Hepatocyte (in vitro differentiated cells): Measurements from ENCODE around the gene ANO3. TPM values are rescaled to one million over a fixed set of nuclear protein-coding genes. Genes with fewer than 3 reads are reported as not detected.

Experiments
- DNase-seq: peaks from one replicate; pipeline ENCODE4 v3.0.0-alpha.2; 2016; ENCODE audit warnings: low spot score
- H2AFZ ChIP-seq: fragments of 200-600 bp; sonication (generic); 2 replicates; pipeline ENCODE4 v1.6.0; 2016; ENCODE audit warnings: antibody characterized with exemption, mild to moderate bottlenecking
- H3K27ac ChIP-seq: fragments of 200-600 bp; sonication (generic); 2 replicates; pipeline ENCODE4 v1.5.1; 2016; ENCODE audit warnings: mild to moderate bottlenecking
- H3K27me3 ChIP-seq: fragments of 200-600 bp; sonication (generic); 2 replicates; pipeline ENCODE4 v1.6.1; 2016
- H3K36me3 ChIP-seq: fragments of 200-600 bp; sonication (generic); replicated peaks from 2 replicates; pipeline ENCODE4 v1.5.1; 2016; ENCODE audit warnings: low read depth; ENCODE audit not compliant: insufficient read depth
- H3K4me1 ChIP-seq: fragments of 200-600 bp; sonication (generic); 2 replicates; pipeline ENCODE4 v1.5.1; 2016; ENCODE audit warnings: mild to moderate bottlenecking, moderate library complexity; ENCODE audit not compliant: insufficient read depth
- H3K4me2 ChIP-seq: fragments of 200-600 bp; sonication (generic); 2 replicates; pipeline ENCODE4 v1.6.0; 2016
- H3K4me3 ChIP-seq: fragments of 200-600 bp; sonication (generic); 2 replicates; pipeline ENCODE4 v1.5.1; 2016; ENCODE audit warnings: mild to moderate bottlenecking
- H3K79me2 ChIP-seq: fragments of 200-600 bp; sonication (generic); 2 replicates; pipeline ENCODE4 v1.6.0; 2017; ENCODE audit warnings: mild to moderate bottlenecking
- H3K9me2 ChIP-seq: fragments of 200-600 bp; sonication (generic); replicated peaks from 2 replicates; pipeline ENCODE4 v1.6.0; 2017; ENCODE audit warnings: mild to moderate bottlenecking; ENCODE audit not compliant: insufficient read depth
- H3K9me3 ChIP-seq: fragments of 200-600 bp; sonication (generic); 2 replicates; pipeline ENCODE4 v1.5.1; 2016; ENCODE audit warnings: low read depth, mild to moderate bottlenecking
- H4K20me1 ChIP-seq: fragments of 200-600 bp; sonication (generic); 2 replicates; pipeline ENCODE4 v1.6.0; 2016; ENCODE audit warnings: mild to moderate bottlenecking; ENCODE audit not compliant: insufficient read depth, poor library complexity, severe bottlenecking
- EZH2 ChIP-seq: fragments of 200-600 bp; sonication (generic); IDR thresholded peaks from 2 replicates; pipeline ENCODE4 v1.6.1; 2016; ENCODE audit warnings: antibody characterized with exemption, mild to moderate bottlenecking, borderline replicate concordance
- EZH2phosphoT487 ChIP-seq: fragments of 200-600 bp; sonication (generic); IDR thresholded peaks from one replicate; pipeline ENCODE4 v1.6.1; 2018; ENCODE audit warnings: antibody characterized with exemption, mild to moderate bottlenecking, low read depth, moderate library complexity; ENCODE audit not compliant: unreplicated experiment, severe bottlenecking
- WGBS: methylation state at CpG from one replicate; pipeline ENCODE4 v1.1.6; 2016; ENCODE audit warnings: low lambda C conversion rate; ENCODE audit errors: missing lambda C conversion rate; 5-methylcytosine and 5-hydroxymethylcytosine counted together
- polyA plus RNA-seq: library from polyadenylated mRNA; unstranded; fragments of >200 nt; fragmentation: Nextera tagmentation; extraction: Ambion mirVana; gene quantifications from 2 replicates; pipeline ENCODE4 v1.2.1, GENCODE V29; 2016
- total RNA-seq: library from RNA; depleted of rRNA; stranded (reverse); fragments of >200 nt; gene quantifications from 2 replicates; pipeline ENCODE4 v1.2.3, GENCODE V29; 2014
- TF ChIP-seq, protein P1 (sequence below): fragments of 200-600 bp; sonication (generic); IDR thresholded peaks from 2 replicates; pipeline ENCODE4 v1.5.1; 2016; ENCODE audit warnings: antibody characterized with exemption, mild to moderate bottlenecking; ENCODE audit not compliant: poor library complexity

The ANO3 gene
- total and polyA plus RNA-seq, 2 experiments from 2014 or later = 0.17 TPM; not detected in 1

DNA sequence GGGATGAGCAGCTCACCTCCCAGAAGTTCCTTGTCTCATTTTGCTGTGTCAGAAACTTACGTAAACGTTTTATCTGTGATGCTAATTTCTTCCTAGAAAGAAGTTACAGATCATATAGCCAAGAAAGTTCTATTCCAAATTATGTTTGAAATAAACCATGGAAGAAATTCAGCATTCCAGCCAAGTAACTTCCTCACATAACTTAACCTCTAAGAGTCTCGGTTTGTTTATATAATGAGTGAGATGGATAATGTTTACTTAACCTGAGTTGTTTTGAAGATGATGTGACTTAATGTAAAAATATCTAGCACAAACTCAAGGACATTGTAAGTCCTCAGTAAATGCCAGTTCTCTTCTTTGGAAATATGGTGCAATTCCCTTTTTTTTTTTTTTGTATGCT lies 249.0 kb downstream of the ANO3 start:
- Histone ChIP-seq H3K4me3 (no peak overlapping the region), H3K4me2 (no peak overlapping the region), H3K9me2 (no peaks in the 10 kb centered on the region), H3K27ac (no peak overlapping the region), H3K27me3 (no peaks in the 10 kb centered on the region), H3K9me3 (no peaks in the 10 kb centered on the region), H3K36me3 (no peaks in the 10 kb centered on the region), H3K79me2 (no peaks in the 10 kb centered on the region), H3K4me1 (no peaks in the 10 kb centered on the region), H4K20me1 (no peaks in the 10 kb centered on the region), H2AFZ (no peak overlapping the region)
- DNase-seq = no peak
- WGBS = 46% methylated on average over 3 of the region's 3 CpGs
- TF ChIP-seq EZH2 = no peak

GRCh38 chr11:26583550-26583949 lies 251.6 kb downstream of the ANO3 start:
- H2AFZ ChIP-seq = no peak overlapping the region
- no peaks in the 10 kb centered on the region for H4K20me1 ChIP-seq
- no peak overlapping the region for H3K27ac ChIP-seq
- no peaks in the 10 kb centered on the region for H3K9me3 ChIP-seq
- no peak overlapping the region for H3K4me2 ChIP-seq
- peak; percentile 34 for DNase-seq
- TF ChIP-seq EZH2phosphoT487 (no peak), EZH2 (no peak)
- TF ChIP-seq, protein P1, sequence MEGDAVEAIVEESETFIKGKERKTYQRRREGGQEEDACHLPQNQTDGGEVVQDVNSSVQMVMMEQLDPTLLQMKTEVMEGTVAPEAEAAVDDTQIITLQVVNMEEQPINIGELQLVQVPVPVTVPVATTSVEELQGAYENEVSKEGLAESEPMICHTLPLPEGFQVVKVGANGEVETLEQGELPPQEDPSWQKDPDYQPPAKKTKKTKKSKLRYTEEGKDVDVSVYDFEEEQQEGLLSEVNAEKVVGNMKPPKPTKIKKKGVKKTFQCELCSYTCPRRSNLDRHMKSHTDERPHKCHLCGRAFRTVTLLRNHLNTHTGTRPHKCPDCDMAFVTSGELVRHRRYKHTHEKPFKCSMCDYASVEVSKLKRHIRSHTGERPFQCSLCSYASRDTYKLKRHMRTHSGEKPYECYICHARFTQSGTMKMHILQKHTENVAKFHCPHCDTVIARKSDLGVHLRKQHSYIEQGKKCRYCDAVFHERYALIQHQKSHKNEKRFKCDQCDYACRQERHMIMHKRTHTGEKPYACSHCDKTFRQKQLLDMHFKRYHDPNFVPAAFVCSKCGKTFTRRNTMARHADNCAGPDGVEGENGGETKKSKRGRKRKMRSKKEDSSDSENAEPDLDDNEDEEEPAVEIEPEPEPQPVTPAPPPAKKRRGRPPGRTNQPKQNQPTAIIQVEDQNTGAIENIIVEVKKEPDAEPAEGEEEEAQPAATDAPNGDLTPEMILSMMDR = no peak
- no peaks in the 10 kb centered on the region for H3K79me2 ChIP-seq
- H3K4me1 ChIP-seq = no peaks in the 10 kb centered on the region
- WGBS = 82% methylated on average over 3 of the region's 3 CpGs
- no peak overlapping the region for H3K4me3 ChIP-seq
- H3K36me3 ChIP-seq = no peaks in the 10 kb centered on the region
- no peaks in the 10 kb centered on the region for H3K27me3 ChIP-seq
- no peaks in the 10 kb centered on the region for H3K9me2 ChIP-seq

GRCh38 chr11:26584818-26585217 lies 252.9 kb downstream of the ANO3 start:
- TF ChIP-seq, protein P1 = no peak
- TF ChIP-seq EZH2phosphoT487 (no peak), EZH2 (no peak)
- peak; percentile 18 for DNase-seq
- H3K4me3 ChIP-seq = no peak overlapping the region
- no peaks in the 10 kb centered on the region for H3K27me3 ChIP-seq
- H3K79me2 ChIP-seq = no peaks in the 10 kb centered on the region
- H3K9me2 ChIP-seq = no peaks in the 10 kb centered on the region
- H3K4me1 ChIP-seq = no peaks in the 10 kb centered on the region
- H4K20me1 ChIP-seq = no peaks in the 10 kb centered on the region
- H3K36me3 ChIP-seq = no peaks in the 10 kb centered on the region
- H3K27ac ChIP-seq = no peak overlapping the region
- no peaks in the 10 kb centered on the region for H3K9me3 ChIP-seq
- H2AFZ ChIP-seq = no peak overlapping the region
- no peak overlapping the region for H3K4me2 ChIP-seq

- no peak for TF ChIP-seq EZH2phosphoT487
- TF ChIP-seq, protein P1 = no peak
- no peak for TF ChIP-seq EZH2
Observed at GRCh38 chr11:26587073-26587472, 255.1 kb downstream of the ANO3 start.

More at GRCh38 chr11:26587073-26587472, 255.1 kb downstream of the ANO3 start:
- no peaks in the 10 kb centered on the region for H3K9me3 ChIP-seq
- H3K4me1 ChIP-seq = no peaks in the 10 kb centered on the region
- no peak overlapping the region for H2AFZ ChIP-seq
- no peak overlapping the region for H3K27ac ChIP-seq
- no peaks in the 10 kb centered on the region for H3K27me3 ChIP-seq
- 75% methylated on average over 2 of the region's 2 CpGs for WGBS
- H3K4me2 ChIP-seq = no peak overlapping the region
- no peaks in the 10 kb centered on the region for H4K20me1 ChIP-seq
- H3K36me3 ChIP-seq = no peaks in the 10 kb centered on the region
- H3K4me3 ChIP-seq = no peak overlapping the region
- no peaks in the 10 kb centered on the region for H3K9me2 ChIP-seq
- DNase-seq = no peak
- H3K79me2 ChIP-seq = no peaks in the 10 kb centered on the region
